H9 (cell line): ENCODE results near the gene LRP1. TPM values are rescaled to one million over a fixed set of nuclear protein-coding genes. Genes with fewer than 3 reads are reported as not detected.

ENCODE experiments used
- DNase-seq: peaks from one replicate; pipeline ENCODE4 v3.0.0-alpha.2; 2017
- H2AFZ ChIP-seq: one replicate; pipeline ENCODE4 v1.6.1; 2013; ENCODE audit warnings: mild to moderate bottlenecking, low read length, control low read depth, moderate library complexity
- H2AK5ac ChIP-seq: 2 replicates; pipeline ENCODE4 v1.6.1; 2013; ENCODE audit warnings: low read length, control low read depth, mixed read lengths; ENCODE audit not compliant: insufficient read length
- H2BK120ac ChIP-seq: one replicate; pipeline ENCODE4 v1.6.1; 2013; ENCODE audit warnings: low read depth, mild to moderate bottlenecking, low read length, control low read depth, inconsistent platforms; ENCODE audit not compliant: poor library complexity, severe bottlenecking
- H2BK12ac ChIP-seq: 2 replicates; pipeline ENCODE4 v1.6.1; 2013; ENCODE audit warnings: low read length, control low read depth, mixed read lengths, low read depth; ENCODE audit not compliant: insufficient read length
- H2BK15ac ChIP-seq: 2 replicates; pipeline ENCODE4 v1.6.1; 2013; ENCODE audit warnings: low read depth, low read length, control low read depth
- H2BK20ac ChIP-seq: one replicate; pipeline ENCODE4 v1.6.1; 2013; ENCODE audit warnings: low read depth, mild to moderate bottlenecking, low read length, control low read depth, inconsistent platforms; ENCODE audit not compliant: poor library complexity, severe bottlenecking
- H2BK5ac ChIP-seq: 2 replicates; pipeline ENCODE4 v1.6.1; 2013; ENCODE audit warnings: low read length, control low read depth, mixed read lengths; ENCODE audit not compliant: insufficient read length
- H3K14ac ChIP-seq: 2 replicates; pipeline ENCODE4 v1.6.1; 2013; ENCODE audit warnings: low read length, control low read depth; ENCODE audit not compliant: insufficient read depth
- H3K18ac ChIP-seq: 2 replicates; pipeline ENCODE4 v1.6.1; 2013; ENCODE audit warnings: low read depth, mild to moderate bottlenecking, mixed read lengths, low read length, control low read depth; ENCODE audit not compliant: insufficient read length
- H3K23ac ChIP-seq: 2 replicates; pipeline ENCODE4 v1.6.1; 2013; ENCODE audit warnings: low read length, control low read depth, mixed read lengths, low read depth; ENCODE audit not compliant: insufficient read length
- H3K23me2 ChIP-seq: 2 replicates; pipeline ENCODE4 v1.6.1; 2013; ENCODE audit warnings: low read depth, mild to moderate bottlenecking, mixed read lengths, low read length, control low read depth; ENCODE audit not compliant: insufficient read length, poor library complexity, severe bottlenecking
- H3K27ac ChIP-seq: 2 replicates; pipeline ENCODE4 v1.5.1; 2013; ENCODE audit warnings: low read length, control low read depth, mixed read lengths, low read depth; ENCODE audit not compliant: insufficient read length
- H3K27me3 ChIP-seq: 2 replicates; pipeline ENCODE4 v1.6.1; 2013; ENCODE audit warnings: low read length, control low read depth, inconsistent platforms; ENCODE audit not compliant: insufficient read depth
- H3K4ac ChIP-seq: 2 replicates; pipeline ENCODE4 v1.6.1; 2013; ENCODE audit warnings: low read depth, mild to moderate bottlenecking, control low read depth, inconsistent platforms, low read length, moderate library complexity
- H3K4me1 ChIP-seq: 2 replicates; pipeline ENCODE4 v1.6.1; 2013; ENCODE audit warnings: low read length, control low read depth, inconsistent platforms; ENCODE audit not compliant: insufficient read depth
- H3K4me2 ChIP-seq: 2 replicates; pipeline ENCODE4 v1.6.1; 2013; ENCODE audit warnings: low read length, control low read depth, mixed read lengths; ENCODE audit not compliant: insufficient read length, insufficient read depth
- H3K56ac ChIP-seq: 2 replicates; pipeline ENCODE4 v1.6.1; 2013; ENCODE audit warnings: low read depth, mild to moderate bottlenecking, mixed read lengths, low read length, control low read depth; ENCODE audit not compliant: insufficient read length
- H3K79me1 ChIP-seq: 2 replicates; pipeline ENCODE4 v1.6.1; 2013; ENCODE audit warnings: low read depth, mild to moderate bottlenecking, moderate library complexity, low read length, control low read depth, inconsistent platforms; ENCODE audit not compliant: insufficient read depth, poor library complexity, severe bottlenecking
- H3K79me2 ChIP-seq: 2 replicates; pipeline ENCODE4 v1.6.1; 2013; ENCODE audit warnings: low read length, control low read depth, inconsistent platforms; ENCODE audit not compliant: insufficient read depth
- H3K9ac ChIP-seq: 2 replicates; pipeline ENCODE4 v1.6.1; 2013; ENCODE audit warnings: low read length, control low read depth, mixed read lengths; ENCODE audit not compliant: insufficient read length; ENCODE audit errors: extremely low read depth
- H3K9me3 ChIP-seq: one replicate; pipeline ENCODE4 v1.6.1; 2013; ENCODE audit warnings: low read depth, low read length, inconsistent platforms; ENCODE audit not compliant: control insufficient read depth
- H3T11ph ChIP-seq: one replicate; pipeline ENCODE4 v1.6.1; 2013; ENCODE audit warnings: mild to moderate bottlenecking, low read length, control low read depth, inconsistent platforms
- H4K20me1 ChIP-seq: one replicate; pipeline ENCODE4 v1.6.1; 2013; ENCODE audit not compliant: control insufficient read depth, insufficient read length, insufficient read depth
- H4K5ac ChIP-seq: 2 replicates; pipeline ENCODE4 v1.6.1; 2013; ENCODE audit warnings: low read depth, mild to moderate bottlenecking, mixed read lengths, low read length, control low read depth; ENCODE audit not compliant: insufficient read length
- H4K8ac ChIP-seq: replicated peaks from 2 replicates; pipeline ENCODE4 v1.6.1; 2013; ENCODE audit warnings: low read length, control low read depth, mixed read lengths, low read depth; ENCODE audit not compliant: insufficient read length
- H4K91ac ChIP-seq: 2 replicates; pipeline ENCODE4 v1.6.1; 2013; ENCODE audit warnings: low read depth, mild to moderate bottlenecking, moderate library complexity, mixed read lengths, low read length, control low read depth; ENCODE audit not compliant: insufficient read length
- H3K27ac Mint-ChIP-seq, 3 experiments: 2 replicates in 2 of 3; 3 replicates in 1 of 3; pipeline ENCODE4 v1.8.0; 2020 to 2021; ENCODE audit warnings: mixed read lengths in 3 of 3, mild to moderate bottlenecking in 1 of 3, moderate library complexity in 1 of 3
- H3K27me3 Mint-ChIP-seq: 2 replicates; pipeline ENCODE4 v1.8.0; 2021; ENCODE audit warnings: low read depth, mild to moderate bottlenecking, moderate library complexity, mixed read lengths
- H3K36me3 Mint-ChIP-seq, 3 experiments: 2 replicates in 2 of 3; 3 replicates in 1 of 3; pipeline ENCODE4 v1.8.0; 2020 to 2021; ENCODE audit warnings: low read depth in 3 of 3, mixed read lengths in 3 of 3; ENCODE audit not compliant: insufficient read depth in 1 of 3
- H3K4me1 Mint-ChIP-seq, 2 experiments: 2 replicates each; pipeline ENCODE4 v1.8.0; 2020; ENCODE audit warnings: mixed read lengths in 2 of 2
- H3K4me3 Mint-ChIP-seq, 2 experiments: 2 replicates in 1 of 2; 3 replicates in 1 of 2; pipeline ENCODE4 v1.8.0; 2020 to 2021; ENCODE audit warnings: mild to moderate bottlenecking in 2 of 2, mixed read lengths in 2 of 2, moderate library complexity in 1 of 2
- H3K9me3 Mint-ChIP-seq, 2 experiments: 2 replicates in 1 of 2; 3 replicates in 1 of 2; pipeline ENCODE4 v1.8.0; 2020; ENCODE audit warnings: mild to moderate bottlenecking in 2 of 2, mixed read lengths in 2 of 2, moderate library complexity in 1 of 2
- CTCF ChIP-seq: fragments of 200-600 bp; sonication (generic); conservative IDR thresholded peaks from 3 replicates; pipeline ENCODE4 v1.8.0; 2021; ENCODE audit warnings: antibody characterized with exemption, mild to moderate bottlenecking
- WGBS: extraction: QIAGEN DNeasy Blood & Tissue Kit; methylation state at CpG from one replicate; pipeline ENCODE4 v1.1.7; 2013; ENCODE audit warnings: missing lambda C conversion rate, low lambda C conversion rate, mixed read lengths; ENCODE audit not compliant: insufficient read length; ENCODE audit errors: extremely low coverage; 5-methylcytosine and 5-hydroxymethylcytosine counted together
- total RNA-seq: library from RNA; stranded (reverse); gene quantifications from 2 replicates; pipeline ENCODE4 v1.2.1, GENCODE V29; 2021

Gene LRP1
- total RNA-seq, 1 experiment from 2014 or later, result 115 TPM

- H2BK15ac ChIP-seq, result no peak overlapping the region
- no peak overlapping the region for H2AFZ ChIP-seq
- peaks cover 15 to 72% (median 57%) of the 10 kb centered on the region in 3 experiments for H3K36me3 Mint-ChIP-seq
- H4K8ac ChIP-seq, result no peak overlapping the region
- no peaks in the 10 kb centered on the region; the same call in 1 of the 2 replicates for H3K79me2 ChIP-seq
- H2BK12ac ChIP-seq, result no peak overlapping the region
- no peak overlapping the region for H3K23ac ChIP-seq
- no peaks in the 10 kb centered on the region for H3K79me1 ChIP-seq
- no peak overlapping the region for H2BK120ac ChIP-seq
- H3K9me3 Mint-ChIP-seq, result no peaks in the 10 kb centered on the region
- H3K9ac ChIP-seq, result no peak overlapping the region
- no peak overlapping the region for H4K5ac ChIP-seq
- H3K9me3 ChIP-seq, result no peaks in the 10 kb centered on the region
- H3K4me3 Mint-ChIP-seq, result peak overlapping the region in 1 of 2 experiments; percentile 40; a peak in 4 of 5 replicates
- no peak for TF ChIP-seq CTCF
- H2BK20ac ChIP-seq, result no peak overlapping the region
- H3K56ac ChIP-seq, result no peak overlapping the region
- no peaks in the 10 kb centered on the region for H4K20me1 ChIP-seq
- H3K4me1 ChIP-seq, result no peaks in the 10 kb centered on the region; the same call in 1 of the 2 replicates
- no peak overlapping the region for H3K18ac ChIP-seq
- H3K14ac ChIP-seq, result no peak overlapping the region
- H3K4ac ChIP-seq, result no peak overlapping the region
- H3K23me2 ChIP-seq, result no peaks in the 10 kb centered on the region
- WGBS, result no CpG with 5 or more reads among the region's 4 CpGs
- H3K27ac Mint-ChIP-seq, result peak overlapping the region in 2 of 3 experiments; percentile 83 to 89; a peak in 3 of 7 replicates
- H3K27me3 ChIP-seq, result no peaks in the 10 kb centered on the region
- H3K27ac ChIP-seq, result no peak overlapping the region
- no peaks in the 10 kb centered on the region; the same call in 1 of the 2 replicates for H3K27me3 Mint-ChIP-seq
- H3K4me2 ChIP-seq, result no peak overlapping the region
- DNase-seq, result no peak
- no peak overlapping the region for H4K91ac ChIP-seq
- peaks cover 49 to 57% of the 10 kb centered on the region in 2 experiments for H3K4me1 Mint-ChIP-seq
- H2AK5ac ChIP-seq, result no peak overlapping the region
- no peak overlapping the region for H2BK5ac ChIP-seq
- no peak overlapping the region for H3T11ph ChIP-seq
Measured at GRCh38 chr12:57092876-57093414, 35.3 kb upstream of the LRP1 start.
